ENCODE measurements around the gene ATAD3A. TPM values are rescaled to one million over a fixed set of nuclear protein-coding genes. Genes with fewer than 3 reads are reported as not detected.

ATAD3A gene
- total RNA-seq, 1 experiment from 2014 or later: 71.2 TPM

DNA sequence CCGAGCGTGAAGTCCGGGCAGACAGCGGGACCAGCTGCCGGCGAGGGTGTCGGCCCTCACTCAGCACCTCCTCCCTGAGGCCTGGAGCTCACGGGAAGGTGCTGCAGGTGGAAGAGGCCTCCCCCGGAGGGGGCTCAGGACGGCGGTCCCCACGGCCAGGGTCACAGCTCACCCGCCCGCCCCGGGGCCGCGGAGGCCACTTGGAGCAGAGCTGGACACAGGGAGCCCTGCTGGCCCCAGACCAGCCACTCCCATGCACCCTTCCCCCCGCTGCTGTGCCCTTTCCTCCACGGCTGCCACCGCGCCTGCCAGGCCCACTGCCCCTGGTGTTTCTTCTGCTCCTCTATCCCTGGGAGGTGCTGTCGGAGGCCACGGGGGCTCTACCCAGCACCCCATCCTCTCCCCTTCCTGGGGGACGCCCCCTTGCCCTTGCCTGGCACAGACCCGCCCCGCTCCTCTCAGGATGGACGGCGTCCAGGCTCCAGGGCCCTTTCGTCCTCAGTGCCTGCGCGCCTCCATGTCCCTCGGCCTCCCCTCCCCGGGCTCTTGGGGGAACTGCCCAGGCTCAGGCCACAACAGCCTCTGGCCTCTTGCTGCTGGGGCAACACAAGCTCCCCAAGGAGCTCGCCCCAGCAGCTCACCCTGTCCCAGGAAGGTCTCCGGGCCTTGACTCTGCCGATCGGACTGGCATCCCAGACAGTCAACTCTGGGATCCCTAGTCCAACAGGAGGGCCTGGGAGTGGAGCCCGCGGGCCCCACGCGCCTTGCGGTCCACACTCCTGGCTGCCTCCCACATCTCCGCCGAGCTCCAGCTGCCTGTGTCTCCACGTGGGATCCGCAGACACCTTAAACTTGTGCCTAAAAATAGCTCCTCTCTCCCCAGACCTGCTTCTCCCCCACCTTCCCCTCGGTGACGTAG, 24.3 kb downstream of the ATAD3A start (continued):
- TF ChIP-seq TEAD4 (CRISPR knock-in tag; IDR thresholded peaks at IDR 0.05): no peak
- TF ChIP-seq HMGA2 (CRISPR knock-in tag; IDR thresholded peaks at IDR 0.05): no peak
- no peak for TF ChIP-seq PRRX2 (CRISPR knock-in tag; IDR thresholded peaks at IDR 0.05)
- TF ChIP-seq, protein P1, sequence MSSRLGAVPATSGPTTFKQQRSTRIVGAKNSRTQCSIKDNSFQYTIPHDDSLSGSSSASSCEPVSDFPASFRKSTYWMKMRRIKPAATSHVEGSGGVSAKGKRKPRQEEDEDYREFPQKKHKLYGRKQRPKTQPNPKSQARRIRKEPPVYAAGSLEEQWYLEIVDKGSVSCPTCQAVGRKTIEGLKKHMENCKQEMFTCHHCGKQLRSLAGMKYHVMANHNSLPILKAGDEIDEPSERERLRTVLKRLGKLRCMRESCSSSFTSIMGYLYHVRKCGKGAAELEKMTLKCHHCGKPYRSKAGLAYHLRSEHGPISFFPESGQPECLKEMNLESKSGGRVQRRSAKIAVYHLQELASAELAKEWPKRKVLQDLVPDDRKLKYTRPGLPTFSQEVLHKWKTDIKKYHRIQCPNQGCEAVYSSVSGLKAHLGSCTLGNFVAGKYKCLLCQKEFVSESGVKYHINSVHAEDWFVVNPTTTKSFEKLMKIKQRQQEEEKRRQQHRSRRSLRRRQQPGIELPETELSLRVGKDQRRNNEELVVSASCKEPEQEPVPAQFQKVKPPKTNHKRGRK (CRISPR knock-in tag; IDR thresholded peaks at IDR 0.05; ENCODE audit: borderline replicate concordance): no peak
- no peak for TF ChIP-seq ZNF219 (CRISPR knock-in tag; IDR thresholded peaks at IDR 0.05; ENCODE audit: borderline replicate concordance)
- no peak for TF ChIP-seq FOXJ3 (CRISPR knock-in tag; IDR thresholded peaks at IDR 0.05; ENCODE audit: borderline replicate concordance)
- TF ChIP-seq ZNF138 (CRISPR knock-in tag; conservative IDR thresholded peaks at IDR 0.05): no peak
- TF ChIP-seq ZMAT4 (CRISPR knock-in tag; IDR thresholded peaks at IDR 0.05): no peak

DNA sequence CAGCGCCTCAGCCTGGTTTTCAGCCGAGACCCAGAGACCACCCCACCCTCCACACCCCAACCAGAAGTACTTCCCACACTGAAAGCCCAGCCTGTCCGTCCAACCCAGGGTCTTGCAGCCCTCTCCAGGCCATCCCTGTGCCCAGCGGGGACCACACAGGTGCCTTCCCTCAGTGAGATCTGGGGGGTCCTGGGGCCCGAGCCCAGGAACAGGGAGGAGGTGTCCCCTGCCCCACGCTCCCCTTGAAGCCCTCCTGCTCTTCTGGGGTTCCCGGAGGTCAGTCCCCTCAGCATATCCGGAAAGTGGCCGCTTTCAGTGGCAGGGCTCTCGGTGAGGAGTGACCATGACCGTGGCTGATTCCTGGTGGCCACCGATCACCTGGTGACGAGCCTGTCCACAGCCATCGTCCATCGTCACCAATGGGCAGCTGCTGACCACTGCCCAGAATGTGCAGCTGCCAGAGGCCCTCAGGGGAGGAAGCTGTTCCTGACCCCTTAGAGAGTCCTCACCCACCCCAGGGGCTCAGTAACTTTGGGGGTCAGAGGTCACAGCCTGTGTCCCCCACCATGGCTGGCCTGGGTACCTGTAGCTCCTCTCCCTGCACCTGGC, 25.1 kb downstream of the ATAD3A start:
- ChIA-PET POLR2A (no interaction called here), CTCF (interaction anchor here (1.3 kb wide), 1 partner anchor 62 kb away, joined by 3 read pairs; no protein-coding TSS in a partner anchor)
- peaks cover 2% of the 10 kb centered on the region for H3K9me3 Mint-ChIP-seq
- TF ChIP-seq, protein P2, sequence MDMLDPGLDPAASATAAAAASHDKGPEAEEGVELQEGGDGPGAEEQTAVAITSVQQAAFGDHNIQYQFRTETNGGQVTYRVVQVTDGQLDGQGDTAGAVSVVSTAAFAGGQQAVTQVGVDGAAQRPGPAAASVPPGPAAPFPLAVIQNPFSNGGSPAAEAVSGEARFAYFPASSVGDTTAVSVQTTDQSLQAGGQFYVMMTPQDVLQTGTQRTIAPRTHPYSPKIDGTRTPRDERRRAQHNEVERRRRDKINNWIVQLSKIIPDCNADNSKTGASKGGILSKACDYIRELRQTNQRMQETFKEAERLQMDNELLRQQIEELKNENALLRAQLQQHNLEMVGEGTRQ (CRISPR knock-in tag; IDR thresholded peaks at IDR 0.05): no peak
- TF ChIP-seq, protein P3, sequence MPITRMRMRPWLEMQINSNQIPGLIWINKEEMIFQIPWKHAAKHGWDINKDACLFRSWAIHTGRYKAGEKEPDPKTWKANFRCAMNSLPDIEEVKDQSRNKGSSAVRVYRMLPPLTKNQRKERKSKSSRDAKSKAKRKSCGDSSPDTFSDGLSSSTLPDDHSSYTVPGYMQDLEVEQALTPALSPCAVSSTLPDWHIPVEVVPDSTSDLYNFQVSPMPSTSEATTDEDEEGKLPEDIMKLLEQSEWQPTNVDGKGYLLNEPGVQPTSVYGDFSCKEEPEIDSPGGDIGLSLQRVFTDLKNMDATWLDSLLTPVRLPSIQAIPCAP (CRISPR knock-in tag; IDR thresholded peaks at IDR 0.05): no peak
- no peak for TF ChIP-seq GTF2I (CRISPR knock-in tag; conservative IDR thresholded peaks at IDR 0.05)
- no peak for TF ChIP-seq HMGA2 (CRISPR knock-in tag; IDR thresholded peaks at IDR 0.05)
- no peak for TF ChIP-seq ZNF219 (CRISPR knock-in tag; IDR thresholded peaks at IDR 0.05; ENCODE audit: borderline replicate concordance)
- no peak for TF ChIP-seq ZNF138 (CRISPR knock-in tag; conservative IDR thresholded peaks at IDR 0.05)
- TF ChIP-seq IRF2 (CRISPR knock-in tag; IDR thresholded peaks at IDR 0.05; ENCODE audit: borderline replicate concordance, low read depth): no peak
- TF ChIP-seq ZBTB43 (CRISPR knock-in tag; IDR thresholded peaks at IDR 0.05): no peak
- no peak for TF ChIP-seq CBFB (CRISPR knock-in tag; IDR thresholded peaks at IDR 0.05; ENCODE audit: low read depth)
- no peak for TF ChIP-seq ATF6 (CRISPR knock-in tag; IDR thresholded peaks at IDR 0.05)
- TF ChIP-seq ETV6 (CRISPR knock-in tag; IDR thresholded peaks at IDR 0.05): no peak
- no peak for TF ChIP-seq NFYB (CRISPR knock-in tag; conservative IDR thresholded peaks at IDR 0.05; ENCODE audit: low read depth)
- peak overlapping the region; percentile 63 for H3K27ac Mint-ChIP-seq
- peaks cover 3% of the 10 kb centered on the region; the same call in 1 of the 2 replicates for H3K4me1 Mint-ChIP-seq
- H3K27me3 Mint-ChIP-seq (ENCODE audit: low read depth): no peaks in the 10 kb centered on the region
- H3K4me3 Mint-ChIP-seq: no peak overlapping the region
- DNase-seq (ENCODE audit: low spot score): no peak
- ATAC-seq: no peak
- H3K36me3 Mint-ChIP-seq: peaks cover 9% of the 10 kb centered on the region
